ENCODE measurements around the gene BLTP3A. TPM values are rescaled to one million over a fixed set of nuclear protein-coding genes. Genes with fewer than 3 reads are reported as not detected.

The BLTP3A gene
- polyA plus RNA-seq, 3 donors: 1.0 to 7.2 (median 1.2) TPM

GRCh38 chr6:34810017-34810882 lies 18.4 kb downstream of the BLTP3A start:
- H3K79me2 ChIP-seq (ENCODE audit: insufficient read depth, low read length): peaks cover 89% of the 10 kb centered on the region
- H3K4me3 Mint-ChIP-seq: no peak overlapping the region

More at GRCh38 chr6:34810017-34810882, 18.4 kb downstream of the BLTP3A start:
- 100% methylated on average over 2 of the region's 10 CpGs for WGBS (ENCODE audit: insufficient coverage)
- Mint-ChIP-seq H3K27me3 (ENCODE audit: low read depth in 3 of 3) (peaks cover 0 to 4% (median 0%) of the 10 kb centered on the region in 3 donors), H3K4me1 (peaks cover 10% of the 10 kb centered on the region), H3K36me3 (no peaks in the 10 kb centered on the region), H3K9me3 (no peaks in the 10 kb centered on the region), H3K27ac (no peak overlapping the region)
- DNase-seq: no peak
- intact Hi-C loops (cut with micrococcal nuclease): no loop called here
- peaks cover 20% of the 10 kb centered on the region for H4K20me1 ChIP-seq (ENCODE audit: insufficient read depth, low read length)
- no peaks in the 10 kb centered on the region for H3K27me3 ChIP-seq (ENCODE audit: control insufficient read depth in 2 of 2, insufficient read depth in 2 of 2, low read length in 2 of 2)
- peaks cover 0 to 6% of the 10 kb centered on the region in 2 donors for H3K36me3 ChIP-seq (replicated peaks in 1 of 2; ENCODE audit: control insufficient read depth in 1 of 2, insufficient read depth in 2 of 2, low read length in 2 of 2)
- no peaks in the 10 kb centered on the region for H3K9me3 ChIP-seq (replicated peaks in 1 of 2; ENCODE audit: control insufficient read depth in 1 of 2, insufficient read depth in 1 of 2, low read length in 2 of 2)
- H3K9ac ChIP-seq (ENCODE audit: insufficient read depth, low read length, poor library complexity, severe bottlenecking): no peak overlapping the region
- no peak for TF ChIP-seq CTCF (IDR thresholded peaks at IDR 0.05)
- no peak overlapping the region for H3K27ac ChIP-seq (ENCODE audit: low read depth in 1 of 2, low read length in 2 of 2)
- no peak overlapping the region for H2AFZ ChIP-seq (ENCODE audit: insufficient read depth, low read depth, low read length, poor library complexity, severe bottlenecking)
- no peak overlapping the region for H3K4me3 ChIP-seq (replicated peaks in 1 of 3; ENCODE audit: low read depth in 2 of 3, low read length in 3 of 3)
- no peaks in the 10 kb centered on the region for H3K4me1 ChIP-seq (ENCODE audit: control insufficient read depth in 1 of 2, insufficient read depth in 2 of 2, low read length in 2 of 2)
- H3K4me2 ChIP-seq (replicated peaks; ENCODE audit: extremely low read depth, low read length, poor library complexity, severe bottlenecking): no peak overlapping the region

Data from CD14-positive monocyte (primary cell).